GM23338 (cell line): ENCODE data around the gene ETHE1. TPM values are rescaled to one million over a fixed set of nuclear protein-coding genes. Genes with fewer than 3 reads are reported as not detected.

Source experiments
- ATAC-seq: fragments of 200-7000 bp; cut with Tn5 transposase; 3 replicates; pipeline ENCODE4 v1.9.1; 2020
- DNase-seq: peaks from one replicate; pipeline ENCODE4 v3.0.0-alpha.2; 2015; ENCODE audit warnings: low spot score
- H2AFZ ChIP-seq: fragments of 200-600 bp; sonication (generic); 2 replicates; pipeline ENCODE4 v1.8.0; 2016; ENCODE audit warnings: antibody characterized with exemption, mild to moderate bottlenecking, moderate library complexity
- H3F3A ChIP-seq: fragments of 200-600 bp; sonication (generic); replicated peaks from 2 replicates; pipeline ENCODE4 v1.8.0; 2017; ENCODE audit warnings: antibody characterized with exemption, mixed run types, low read depth
- H3K27ac ChIP-seq: fragments of 200-600 bp; sonication (generic); 2 replicates; pipeline ENCODE4 v1.6.1; 2016; ENCODE audit warnings: low read depth
- H3K27me3 ChIP-seq: fragments of 200-600 bp; sonication (generic); 2 replicates; pipeline ENCODE4 v1.8.0; 2016; ENCODE audit warnings: mild to moderate bottlenecking, mixed run types, moderate library complexity; ENCODE audit not compliant: insufficient read depth
- H3K36me3 ChIP-seq: fragments of 200-600 bp; sonication (generic); 2 replicates; pipeline ENCODE4 v1.8.0; 2016; ENCODE audit warnings: mild to moderate bottlenecking; ENCODE audit not compliant: insufficient read depth
- H3K4me1 ChIP-seq: fragments of 200-600 bp; sonication (generic); 2 replicates; pipeline ENCODE4 v1.8.0; 2016; ENCODE audit warnings: mild to moderate bottlenecking, moderate library complexity; ENCODE audit not compliant: insufficient read depth
- H3K4me2 ChIP-seq: fragments of 200-600 bp; sonication (generic); 2 replicates; pipeline ENCODE4 v1.7.1; 2017; ENCODE audit warnings: mixed run types
- H3K4me3 ChIP-seq: fragments of 200-600 bp; sonication (generic); 2 replicates; pipeline ENCODE4 v1.6.1; 2016; ENCODE audit warnings: mixed run types
- H3K79me2 ChIP-seq: fragments of 200-600 bp; sonication (generic); replicated peaks from 2 replicates; pipeline ENCODE4 v1.8.0; 2017; ENCODE audit warnings: mild to moderate bottlenecking; ENCODE audit not compliant: insufficient read depth
- H3K9me2 ChIP-seq: fragments of 200-600 bp; sonication (generic); 2 replicates; pipeline ENCODE4 v1.8.0; 2017; ENCODE audit not compliant: insufficient read depth
- H4K20me1 ChIP-seq: fragments of 200-600 bp; sonication (generic); replicated peaks from 2 replicates; pipeline ENCODE4 v1.8.0; 2017; ENCODE audit warnings: mild to moderate bottlenecking; ENCODE audit not compliant: insufficient read depth
- H3K27ac Mint-ChIP-seq: 2 replicates; pipeline ENCODE4 v1.8.0; 2020; ENCODE audit warnings: inconsistent platforms, mild to moderate bottlenecking, moderate library complexity, mixed read lengths
- H3K27me3 Mint-ChIP-seq: 3 replicates; pipeline ENCODE4 v1.8.0; 2022; ENCODE audit warnings: low read depth, mild to moderate bottlenecking, moderate library complexity, mixed read lengths, inconsistent platforms; ENCODE audit not compliant: insufficient read depth, poor library complexity
- H3K36me3 Mint-ChIP-seq: 3 replicates; pipeline ENCODE4 v1.8.0; 2021; ENCODE audit warnings: low read depth, mild to moderate bottlenecking, inconsistent platforms, moderate library complexity, mixed read lengths
- H3K4me1 Mint-ChIP-seq: 3 replicates; pipeline ENCODE4 v1.8.0; 2020; ENCODE audit warnings: mild to moderate bottlenecking, inconsistent platforms, mixed read lengths
- H3K4me3 Mint-ChIP-seq: 3 replicates; pipeline ENCODE4 v1.8.0; 2021; ENCODE audit warnings: moderate library complexity, mild to moderate bottlenecking, inconsistent platforms, mixed read lengths
- H3K9me3 Mint-ChIP-seq: 3 replicates; pipeline ENCODE4 v1.8.0; 2020; ENCODE audit warnings: moderate library complexity, mild to moderate bottlenecking, inconsistent platforms, mixed read lengths
- CREB1 ChIP-seq: fragments of 250-450 bp; sonication (Bioruptor Pico); IDR thresholded peaks from 2 replicates; pipeline ENCODE4 v1.5.0; 2020; ENCODE audit warnings: low read depth, mild to moderate bottlenecking, moderate library complexity
- JUNB ChIP-seq: IDR thresholded peaks from one replicate; pipeline ENCODE4 v1.6.1; 2016; ENCODE audit warnings: antibody characterized with exemption; ENCODE audit not compliant: unreplicated experiment
- NANOG ChIP-seq: IDR thresholded peaks from 2 replicates; pipeline ENCODE4 v1.6.1; 2016; ENCODE audit warnings: antibody characterized with exemption, borderline replicate concordance
- ZNF114 ChIP-seq: fragments of 250-450 bp; sonication (Bioruptor Pico); IDR thresholded peaks from 2 replicates; pipeline ENCODE4 v1.5.0; 2020; ENCODE audit warnings: mild to moderate bottlenecking, moderate library complexity
- ZNF331 ChIP-seq: fragments of 250-450 bp; sonication (Bioruptor Pico); IDR thresholded peaks from 2 replicates; pipeline ENCODE4 v1.5.0; 2020; ENCODE audit warnings: low read depth, mild to moderate bottlenecking, moderate library complexity
- polyA plus RNA-seq: library from polyadenylated mRNA; unstranded; fragments of >200 nt; fragmentation: Nextera tagmentation; extraction: Ambion mirVana; gene quantifications from 2 replicates; pipeline ENCODE4 v1.2.1, GENCODE V29; 2016
- total RNA-seq: library from RNA; depleted of rRNA; stranded (reverse); fragments of >200 nt; shearing (Covaris generic); gene quantifications from 2 replicates; pipeline ENCODE4 v1.2.3, GENCODE V29; 2014
- TF ChIP-seq, protein P1 (sequence below), 2 experiments: fragments of 200-600 bp in 1 of 2; sonication (generic) in 1 of 2; conservative IDR thresholded peaks; 2 replicates each; pipeline versions ENCODE4 v1.5.1 to v1.6.1; 2016 to 2017; ENCODE audit warnings: antibody characterized with exemption in 2 of 2, low read depth in 2 of 2, mild to moderate bottlenecking in 2 of 2, moderate library complexity in 1 of 2
- TF ChIP-seq, protein P2 (sequence below): IDR thresholded peaks from one replicate; pipeline ENCODE4 v1.6.1; 2018; ENCODE audit warnings: antibody characterized with exemption; ENCODE audit not compliant: unreplicated experiment

ETHE1 gene
- total and polyA plus RNA-seq, 2 experiments from 2014 or later = 11.1 to 25.5 TPM

DNA sequence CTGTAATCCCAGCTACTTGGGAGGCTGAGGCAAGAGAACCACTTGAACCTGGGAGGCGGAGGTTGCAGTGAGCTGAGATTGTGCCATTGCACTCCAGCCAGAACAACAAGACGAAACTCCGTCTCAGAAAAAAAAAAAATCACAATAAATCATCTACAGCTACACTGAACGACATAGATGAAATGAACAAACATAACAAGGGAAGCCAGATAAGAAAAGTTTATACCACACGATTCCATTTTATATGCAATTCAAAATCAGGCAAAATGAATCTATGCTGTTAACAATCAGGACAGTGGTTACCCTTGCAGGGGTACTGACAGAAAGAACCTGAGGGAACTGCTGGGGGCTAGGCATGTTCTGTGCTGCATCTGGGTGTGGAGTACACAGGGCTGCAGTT is 42.7 kb upstream of the ETHE1 start (continued):
- no peak for TF ChIP-seq ZNF114
- TF ChIP-seq, protein P1, sequence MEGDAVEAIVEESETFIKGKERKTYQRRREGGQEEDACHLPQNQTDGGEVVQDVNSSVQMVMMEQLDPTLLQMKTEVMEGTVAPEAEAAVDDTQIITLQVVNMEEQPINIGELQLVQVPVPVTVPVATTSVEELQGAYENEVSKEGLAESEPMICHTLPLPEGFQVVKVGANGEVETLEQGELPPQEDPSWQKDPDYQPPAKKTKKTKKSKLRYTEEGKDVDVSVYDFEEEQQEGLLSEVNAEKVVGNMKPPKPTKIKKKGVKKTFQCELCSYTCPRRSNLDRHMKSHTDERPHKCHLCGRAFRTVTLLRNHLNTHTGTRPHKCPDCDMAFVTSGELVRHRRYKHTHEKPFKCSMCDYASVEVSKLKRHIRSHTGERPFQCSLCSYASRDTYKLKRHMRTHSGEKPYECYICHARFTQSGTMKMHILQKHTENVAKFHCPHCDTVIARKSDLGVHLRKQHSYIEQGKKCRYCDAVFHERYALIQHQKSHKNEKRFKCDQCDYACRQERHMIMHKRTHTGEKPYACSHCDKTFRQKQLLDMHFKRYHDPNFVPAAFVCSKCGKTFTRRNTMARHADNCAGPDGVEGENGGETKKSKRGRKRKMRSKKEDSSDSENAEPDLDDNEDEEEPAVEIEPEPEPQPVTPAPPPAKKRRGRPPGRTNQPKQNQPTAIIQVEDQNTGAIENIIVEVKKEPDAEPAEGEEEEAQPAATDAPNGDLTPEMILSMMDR (conservative IDR thresholded peaks at IDR 0.05; ENCODE audit: low read depth in 2 of 2) = no peak
- TF ChIP-seq ZNF331 (CRISPR knock-in tag) = no peak
- no peak for TF ChIP-seq JUNB
- TF ChIP-seq CREB1 (CRISPR knock-in tag) = no peak
- no peak for TF ChIP-seq NANOG

DNA sequence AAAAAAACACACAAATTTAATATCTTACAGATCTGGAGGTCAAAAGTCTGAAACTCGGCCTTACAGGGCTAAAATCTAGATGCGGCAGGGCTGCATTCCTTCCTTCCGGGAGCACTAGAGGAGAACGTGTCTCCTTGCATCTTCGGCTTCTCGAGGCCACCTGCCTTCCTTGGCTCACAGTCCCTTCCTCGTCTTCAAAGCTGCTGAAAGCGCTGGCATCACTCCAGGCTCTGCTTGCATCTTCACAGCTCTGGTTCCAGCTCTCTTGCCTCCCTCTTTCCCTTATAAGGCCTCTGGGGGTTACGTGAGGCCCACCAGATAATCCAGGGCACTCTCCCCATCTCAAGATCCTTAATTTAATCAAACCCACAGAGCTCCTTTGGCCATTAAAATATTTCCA is 37.8 kb upstream of the ETHE1 start:
- 0 out of 2 replicates have a peak overlapping the region, but pooled peaks have one; percentile 65 for H3K27ac Mint-ChIP-seq

More for the DNA sequence above, 37.8 kb upstream of the ETHE1 start:
- Mint-ChIP-seq H3K4me3 (no peak overlapping the region), H3K4me1 (peaks cover under 1% of the 10 kb centered on the region; the same call in 2 of the 3 replicates), H3K36me3 (peaks cover 23% of the 10 kb centered on the region), H3K27me3 (peaks cover 2% of the 10 kb centered on the region), H3K9me3 (no peaks in the 10 kb centered on the region)
- H3K9me2 ChIP-seq = no peaks in the 10 kb centered on the region
- H3F3A ChIP-seq = 0 out of 2 replicates have a peak, but pooled peaks cover 5% of the 10 kb centered on the region
- DNase-seq (no peak), ATAC-seq (no peak)
- no peaks in the 10 kb centered on the region; the same call in 1 of the 2 replicates for H4K20me1 ChIP-seq
- no peak overlapping the region for H3K27ac ChIP-seq
- H3K4me3 ChIP-seq = no peak overlapping the region
- H3K79me2 ChIP-seq = 0 out of 2 replicates have a peak, but pooled peaks cover 3% of the 10 kb centered on the region
- H3K4me2 ChIP-seq = no peak overlapping the region
- TF ChIP-seq, protein P2, sequence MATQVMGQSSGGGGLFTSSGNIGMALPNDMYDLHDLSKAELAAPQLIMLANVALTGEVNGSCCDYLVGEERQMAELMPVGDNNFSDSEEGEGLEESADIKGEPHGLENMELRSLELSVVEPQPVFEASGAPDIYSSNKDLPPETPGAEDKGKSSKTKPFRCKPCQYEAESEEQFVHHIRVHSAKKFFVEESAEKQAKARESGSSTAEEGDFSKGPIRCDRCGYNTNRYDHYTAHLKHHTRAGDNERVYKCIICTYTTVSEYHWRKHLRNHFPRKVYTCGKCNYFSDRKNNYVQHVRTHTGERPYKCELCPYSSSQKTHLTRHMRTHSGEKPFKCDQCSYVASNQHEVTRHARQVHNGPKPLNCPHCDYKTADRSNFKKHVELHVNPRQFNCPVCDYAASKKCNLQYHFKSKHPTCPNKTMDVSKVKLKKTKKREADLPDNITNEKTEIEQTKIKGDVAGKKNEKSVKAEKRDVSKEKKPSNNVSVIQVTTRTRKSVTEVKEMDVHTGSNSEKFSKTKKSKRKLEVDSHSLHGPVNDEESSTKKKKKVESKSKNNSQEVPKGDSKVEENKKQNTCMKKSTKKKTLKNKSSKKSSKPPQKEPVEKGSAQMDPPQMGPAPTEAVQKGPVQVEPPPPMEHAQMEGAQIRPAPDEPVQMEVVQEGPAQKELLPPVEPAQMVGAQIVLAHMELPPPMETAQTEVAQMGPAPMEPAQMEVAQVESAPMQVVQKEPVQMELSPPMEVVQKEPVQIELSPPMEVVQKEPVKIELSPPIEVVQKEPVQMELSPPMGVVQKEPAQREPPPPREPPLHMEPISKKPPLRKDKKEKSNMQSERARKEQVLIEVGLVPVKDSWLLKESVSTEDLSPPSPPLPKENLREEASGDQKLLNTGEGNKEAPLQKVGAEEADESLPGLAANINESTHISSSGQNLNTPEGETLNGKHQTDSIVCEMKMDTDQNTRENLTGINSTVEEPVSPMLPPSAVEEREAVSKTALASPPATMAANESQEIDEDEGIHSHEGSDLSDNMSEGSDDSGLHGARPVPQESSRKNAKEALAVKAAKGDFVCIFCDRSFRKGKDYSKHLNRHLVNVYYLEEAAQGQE = no peak
- TF ChIP-seq JUNB = no peak
- TF ChIP-seq NANOG = no peak
- no peaks in the 10 kb centered on the region for H3K36me3 ChIP-seq
- H2AFZ ChIP-seq = no peak overlapping the region
- no peaks in the 10 kb centered on the region for H3K4me1 ChIP-seq
- no peaks in the 10 kb centered on the region for H3K27me3 ChIP-seq
